Activated CD4-positive, alpha-beta T cell treated with anti-CD3 and anti-CD28 coated beads for 24 hours (primary cell): ENCODE data around the gene ARMC3.
A peak's percentile ranks its signal among the peaks of the same experiment; 100 is the strongest.
"Not testable (repeated sequence)": the region's sequence is repeated elsewhere in the genome, so short reads cannot be mapped to it uniquely, and the experiment has no call there.

Experiments
- DNase-seq, 2 donors: peaks; one replicate each; pipeline ENCODE4 v3.0.0-alpha.2; 2020; ENCODE audit warnings: low read depth in 2 of 2

ARMC3 gene

DNA sequence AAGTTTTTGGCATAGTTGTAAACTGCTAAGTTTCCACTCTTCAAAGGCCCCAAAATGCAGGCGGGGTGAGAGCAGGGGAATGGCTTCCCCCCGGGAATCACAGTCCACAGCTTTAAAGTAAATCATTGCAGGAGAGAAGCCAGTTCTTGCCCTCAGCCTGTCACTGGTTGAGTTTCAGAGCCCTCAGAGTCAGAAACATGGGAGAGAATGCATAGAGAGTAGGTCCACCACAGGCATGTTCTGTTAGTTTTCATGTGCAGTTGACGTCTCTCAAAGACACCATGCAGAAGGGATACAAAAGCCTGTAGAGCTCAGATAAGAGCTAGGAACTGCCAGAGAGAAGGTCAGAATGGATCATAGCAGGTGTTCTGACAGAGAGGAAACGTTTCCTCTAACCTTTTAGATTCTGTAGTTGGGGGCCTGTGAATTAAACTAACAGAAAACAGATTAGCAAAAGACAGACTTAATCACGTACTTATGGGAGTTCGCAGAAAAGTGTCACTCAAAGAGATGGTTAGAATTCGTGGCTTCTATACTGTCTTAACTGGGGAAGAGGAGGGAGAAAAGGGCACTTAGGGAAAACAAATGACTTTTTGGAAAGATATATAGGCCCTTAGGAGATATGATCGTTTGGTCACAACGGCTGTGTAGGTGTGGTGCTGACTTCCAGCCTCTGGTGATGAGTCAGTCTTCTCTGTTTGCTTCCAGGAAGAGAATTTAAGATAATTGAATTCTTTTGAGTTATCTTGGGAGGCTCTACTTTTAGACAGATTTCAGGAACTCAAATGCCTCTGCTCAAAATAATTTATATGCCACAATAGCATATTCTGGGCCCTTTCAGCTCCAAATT lies 119.6 kb downstream of the ARMC3 start:
- no peak for DNase-seq

DNA sequence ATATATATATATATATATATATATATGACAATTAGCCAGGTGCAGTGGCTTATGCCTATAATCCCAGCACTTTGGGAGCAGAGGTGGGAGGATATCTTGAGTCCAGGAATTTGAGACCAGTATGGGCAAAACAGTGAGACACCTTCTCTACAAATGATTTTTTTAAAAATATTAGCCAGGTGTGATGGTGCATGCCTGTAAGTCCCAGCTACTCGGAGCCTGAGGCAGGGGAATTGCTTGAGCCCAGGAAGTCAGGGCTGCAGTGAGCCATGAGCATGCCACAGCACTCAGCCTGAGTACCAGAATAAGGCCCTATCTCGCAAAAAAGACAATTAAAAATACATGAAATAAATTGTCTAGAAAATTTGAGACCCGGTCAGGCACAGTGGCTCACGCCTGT lies 120.3 kb downstream of the ARMC3 start:
- no peak for DNase-seq

DNA sequence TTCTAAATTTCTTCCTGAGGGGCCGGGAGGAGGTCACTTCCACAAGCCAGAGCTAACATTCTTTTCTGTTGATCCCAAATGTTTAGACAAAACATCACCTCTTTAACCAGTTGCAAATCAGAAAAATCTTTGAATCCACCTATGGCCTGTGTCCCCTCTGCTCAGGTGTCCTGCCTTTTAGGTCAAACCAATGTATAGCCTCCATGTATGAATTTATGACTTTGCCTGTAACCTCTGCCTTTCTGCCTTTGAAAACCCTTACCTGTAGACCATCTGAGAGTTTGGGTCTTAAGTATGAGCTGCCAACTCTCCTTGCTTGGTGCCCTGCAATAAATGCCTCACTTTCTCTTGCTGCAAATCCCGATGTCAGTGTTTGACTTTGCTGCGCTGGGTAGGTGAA lies 123.4 kb downstream of the ARMC3 start:
- no peak for DNase-seq

DNA sequence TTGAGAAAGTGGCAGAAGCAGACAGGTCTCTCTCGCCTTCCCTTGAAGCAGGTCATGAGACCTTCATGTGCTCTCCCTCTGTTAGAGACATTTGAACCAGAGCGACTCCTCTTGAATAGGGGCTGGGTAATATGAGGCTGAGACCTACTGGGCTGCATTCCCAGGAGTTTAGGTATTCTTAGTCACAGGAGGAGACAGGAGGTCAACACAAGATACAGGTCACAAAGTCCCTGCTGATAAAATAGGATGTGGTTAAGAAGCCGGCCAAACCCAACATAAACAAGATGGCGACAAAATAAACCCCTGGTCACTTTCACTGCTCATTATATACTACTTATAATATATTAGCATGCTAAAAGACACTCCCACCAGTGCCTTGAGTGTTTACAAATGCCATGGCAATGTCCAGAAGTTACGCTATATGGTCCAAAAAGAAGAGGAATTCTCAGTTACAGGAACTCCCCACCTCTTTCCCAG lies 124.0 kb downstream of the ARMC3 start:
- no peak for DNase-seq

DNA sequence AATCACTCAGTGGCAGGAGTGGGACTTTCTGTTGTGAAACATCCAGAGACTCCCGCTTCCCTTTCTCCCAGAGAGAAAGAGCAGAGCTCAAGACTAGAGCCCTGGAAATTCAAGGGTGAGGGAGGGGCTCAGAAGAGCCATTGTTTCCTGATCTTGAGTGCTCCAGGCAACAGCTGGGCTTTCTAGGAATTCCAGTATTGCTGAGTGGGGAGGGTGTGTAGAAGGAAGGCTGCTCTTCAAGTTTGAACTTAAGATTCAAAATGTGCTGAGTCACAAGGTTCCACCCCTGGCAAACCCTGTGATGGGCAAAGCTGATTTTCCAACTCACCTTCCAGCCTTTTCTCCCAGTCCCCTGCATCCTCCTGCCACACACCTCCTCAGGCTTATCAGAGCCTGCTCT lies 125.2 kb downstream of the ARMC3 start:
- DNase-seq = no peak

DNA sequence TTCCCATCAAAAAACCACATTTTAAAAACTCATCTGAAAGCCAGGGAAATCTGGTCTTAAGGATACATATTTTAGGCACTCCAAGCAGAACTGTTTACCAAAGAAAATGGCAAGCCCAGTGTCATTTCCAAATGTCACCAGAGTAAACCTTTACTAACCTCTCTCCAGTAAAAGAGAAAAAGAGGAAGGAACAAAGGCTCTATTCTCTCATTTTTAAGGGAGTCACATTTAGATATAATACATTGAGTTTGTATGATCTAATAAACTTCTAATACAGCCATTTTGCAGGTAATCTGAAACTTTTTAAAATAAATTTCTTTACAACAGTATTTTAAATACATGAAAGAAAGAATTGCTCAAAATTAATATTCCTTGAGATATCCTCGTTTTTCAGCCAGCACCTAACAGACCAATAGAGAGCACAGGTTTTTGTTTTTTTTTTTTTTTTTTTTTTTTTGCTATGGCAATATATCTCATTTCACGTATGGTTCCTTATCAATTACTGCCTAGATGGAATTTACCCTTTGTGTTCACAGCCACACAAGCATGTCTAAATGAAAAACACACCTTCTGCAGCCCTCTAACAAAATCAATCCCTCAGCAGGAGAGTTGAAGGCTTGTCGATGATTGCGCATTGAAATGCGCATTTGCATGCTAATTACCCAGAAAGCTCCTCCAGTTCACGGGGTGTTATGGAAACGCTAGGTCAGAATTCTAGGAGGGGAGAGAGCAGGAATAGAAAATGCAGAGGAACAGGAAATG lies 127.8 kb downstream of the ARMC3 start:
- no peak for DNase-seq

DNA sequence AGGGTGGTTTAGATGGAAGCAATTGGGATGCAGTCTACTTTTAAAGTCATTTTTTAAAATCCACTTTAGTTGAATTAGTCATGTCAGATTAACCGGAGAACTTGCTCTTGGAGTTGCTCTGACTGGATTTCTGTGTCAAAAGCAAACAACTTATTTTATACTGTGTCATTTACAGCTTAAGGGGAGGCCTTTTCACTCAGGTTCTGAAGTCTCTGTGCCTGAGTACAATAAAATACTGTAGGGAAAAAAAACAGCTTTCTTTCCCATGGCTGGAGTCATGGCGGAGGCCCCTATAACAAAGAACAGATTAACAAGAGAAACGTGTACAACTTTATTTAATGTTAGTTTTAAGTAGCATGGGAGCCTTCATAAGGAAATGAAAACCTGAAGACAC lies 128.3 kb downstream of the ARMC3 start:
- DNase-seq = no peak

DNA sequence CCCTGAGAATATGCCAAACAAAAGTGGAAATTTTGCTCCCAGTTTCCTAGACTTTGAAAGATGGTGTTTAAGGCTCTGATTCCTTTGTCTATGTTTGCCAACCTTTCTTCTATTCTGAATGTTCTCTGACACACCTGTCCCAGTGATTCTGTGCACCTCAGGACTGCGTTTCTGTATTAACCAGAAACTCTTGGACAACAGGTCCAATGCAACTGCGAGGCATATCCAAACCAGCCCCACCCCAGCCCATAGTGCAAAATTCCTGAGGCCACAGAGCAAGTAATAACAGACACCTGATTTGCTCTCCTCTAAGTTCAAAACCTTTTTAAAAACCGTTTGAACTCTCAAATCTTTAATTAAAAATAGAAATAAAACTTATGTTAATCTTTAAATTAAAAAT lies 130.5 kb downstream of the ARMC3 start:
- no peak for DNase-seq

DNA sequence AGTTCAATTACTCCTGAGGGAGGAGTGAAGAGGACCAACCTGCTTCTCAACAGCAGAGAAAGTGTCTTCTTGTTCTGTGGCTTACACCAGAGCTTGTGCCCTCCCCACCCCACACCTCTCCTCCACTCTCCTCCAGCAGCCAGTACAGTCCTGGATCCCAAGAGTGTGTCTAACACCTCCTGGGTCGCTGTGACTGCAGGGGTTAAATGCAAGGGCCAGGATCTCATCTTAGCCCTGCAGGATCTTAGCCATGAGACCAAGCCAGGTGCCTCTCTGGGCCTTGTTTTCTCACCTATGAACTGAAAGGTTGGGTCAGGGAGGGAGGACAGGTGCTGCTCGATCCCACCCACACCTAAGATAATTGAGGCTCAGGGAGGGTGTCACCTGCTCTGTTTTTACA lies 133.1 kb downstream of the ARMC3 start:
- DNase-seq = no peak

- DNase-seq = no peak
These were observed 135.5 kb downstream of the ARMC3 start for GRCh38 chr10:23063045-23063972.

GRCh38 chr10:23063973-23064812 lies 136.3 kb downstream of the ARMC3 start:
- DNase-seq = no peak

DNA sequence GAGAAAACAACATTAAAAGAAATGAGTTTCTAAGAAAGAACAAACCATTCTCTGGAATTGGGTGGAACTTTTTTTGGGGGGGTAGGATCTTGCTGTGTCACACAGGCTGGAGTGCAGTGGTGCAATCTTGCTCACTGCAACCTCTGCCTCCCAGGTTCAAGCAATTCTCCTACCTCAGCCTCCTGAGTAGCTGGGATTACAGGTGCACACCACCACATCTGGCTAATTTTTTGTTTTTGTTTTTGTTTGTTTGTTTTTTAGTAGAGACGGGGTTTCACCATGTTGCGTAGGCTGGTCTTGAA lies 136.9 kb downstream of the ARMC3 start:
- DNase-seq = not testable (repeated sequence)

- no peak for DNase-seq
These were observed 137.5 kb downstream of the ARMC3 start for GRCh38 chr10:23065181-23065948.

DNA sequence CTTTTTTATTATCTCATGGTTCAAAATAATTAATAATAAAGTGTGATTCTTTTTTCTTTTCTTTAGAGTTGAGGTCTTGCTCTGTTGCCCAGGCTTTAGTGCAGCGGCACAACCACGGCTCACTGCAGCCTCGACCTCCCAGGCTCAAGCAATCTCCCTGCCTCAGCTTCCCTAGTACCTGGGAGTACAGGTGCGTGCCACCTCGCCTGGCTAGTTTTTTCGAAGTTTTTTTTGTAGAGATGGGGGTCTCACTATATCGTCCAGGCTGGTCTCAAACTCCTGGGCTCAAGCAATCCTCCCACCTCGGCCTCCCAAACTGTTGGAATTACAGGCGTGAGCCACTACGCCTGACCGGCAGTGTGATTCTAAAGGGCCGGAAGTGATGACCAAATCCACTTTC lies 139.5 kb downstream of the ARMC3 start:
- DNase-seq = no peak

DNA sequence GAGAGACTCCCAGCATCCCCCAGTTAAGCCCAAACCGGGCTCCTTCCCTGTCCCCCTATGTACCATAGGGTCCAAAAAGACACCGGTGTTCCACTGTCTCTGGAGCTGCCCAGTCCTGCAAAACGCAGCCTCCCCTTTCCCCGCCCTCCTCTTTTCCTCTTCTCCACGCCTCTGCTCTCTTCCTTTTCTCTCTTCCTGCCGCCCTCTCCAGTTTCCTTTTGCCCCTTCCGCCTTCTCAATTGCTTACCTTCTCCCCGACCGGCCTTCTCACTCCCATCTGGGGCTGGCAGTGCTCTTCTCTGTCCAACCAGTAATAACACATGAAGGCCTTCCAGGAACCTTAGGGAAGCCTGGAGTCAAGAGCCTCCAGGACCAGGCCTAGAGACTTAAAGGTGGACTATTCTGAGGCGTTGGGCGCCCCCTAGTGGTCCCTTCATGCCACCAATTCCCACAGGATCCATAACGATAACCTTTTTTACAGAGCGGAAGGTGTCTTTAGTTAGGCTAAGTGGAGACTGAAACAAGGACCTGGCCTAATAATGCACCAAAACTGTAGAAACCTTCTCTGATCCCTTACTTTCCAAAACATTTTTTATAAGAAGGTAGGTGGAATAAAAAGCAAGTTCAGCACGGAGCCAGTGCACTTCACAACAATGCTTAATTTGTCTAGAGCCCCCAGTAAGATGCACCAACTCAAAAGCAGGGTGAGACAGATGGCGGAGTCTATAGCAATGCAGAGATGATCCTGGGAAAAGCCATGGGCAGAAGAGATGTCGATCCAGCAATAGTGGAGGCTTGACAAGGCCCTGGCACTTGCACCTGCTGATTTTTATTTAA lies 140.3 kb downstream of the ARMC3 start:
- DNase-seq = peak; percentile 58 to 62

- DNase-seq = no peak
These were observed 141.4 kb downstream of the ARMC3 start for GRCh38 chr10:23069019-23069815.

- DNase-seq = not testable (repeated sequence)
These were observed 142.4 kb downstream of the ARMC3 start for GRCh38 chr10:23070092-23070912.

DNA sequence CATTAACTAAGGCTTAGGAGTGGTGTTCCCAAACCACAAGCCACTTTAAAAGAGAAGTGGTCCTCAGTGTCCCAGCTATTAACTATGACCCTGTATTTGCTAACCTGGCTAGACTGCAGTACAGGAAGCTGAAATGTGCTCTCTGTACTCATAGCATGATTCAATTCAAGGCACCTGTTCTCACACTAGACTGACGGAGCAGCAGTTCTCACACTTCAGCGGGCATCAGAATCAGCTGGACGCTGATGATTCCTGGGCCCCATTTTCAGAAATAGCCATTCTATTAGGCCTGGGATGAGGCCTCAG lies 143.0 kb downstream of the ARMC3 start:
- DNase-seq = no peak
